Measurements from ENCODE around the gene AHRR.
A peak's percentile ranks its signal among the peaks of the same experiment; 100 is the strongest.

The AHRR gene

DNA sequence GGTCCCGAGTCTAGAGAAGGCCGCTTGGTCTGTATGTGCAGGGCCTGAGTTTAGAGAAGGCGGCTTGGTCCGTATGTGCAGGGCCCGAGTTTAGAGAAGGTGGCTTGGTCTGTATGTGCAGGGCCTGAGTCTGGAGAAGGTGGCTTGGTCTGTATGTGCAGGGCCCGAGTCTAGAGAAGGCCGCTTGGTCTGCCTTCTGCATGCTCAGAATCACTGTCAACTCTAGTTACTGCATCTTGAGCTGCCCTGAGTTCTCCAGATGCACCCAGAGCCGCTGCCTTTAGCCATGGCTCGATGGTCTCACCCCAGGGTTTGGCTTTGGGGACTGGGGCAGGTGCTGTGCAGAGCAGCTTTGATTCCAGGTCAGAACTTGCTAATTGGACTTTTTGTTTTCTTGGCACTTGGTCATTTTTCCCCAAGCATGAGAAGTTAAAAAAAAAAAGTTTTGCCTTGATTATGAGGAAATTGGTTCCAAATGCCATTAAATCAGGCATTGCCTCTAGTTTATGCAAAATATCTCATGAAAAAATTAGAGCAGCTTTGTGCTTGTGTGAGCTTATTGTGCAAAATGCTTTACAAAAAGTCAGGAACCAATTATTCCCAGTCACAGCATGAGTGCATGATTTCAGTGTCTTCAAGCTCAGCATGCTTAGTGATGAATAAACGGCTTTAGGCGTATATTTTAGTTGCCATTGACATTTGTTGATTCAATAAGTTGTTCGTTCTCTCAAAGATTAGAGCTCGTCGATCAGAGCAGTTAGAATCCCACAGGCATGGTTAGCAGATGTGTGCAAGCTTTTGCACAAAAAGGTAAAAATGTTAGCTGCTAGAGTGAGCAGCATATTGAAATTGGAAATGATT is 96.0 kb downstream of the AHRR start:
- peak; percentile 57 for DNase-seq

DNA sequence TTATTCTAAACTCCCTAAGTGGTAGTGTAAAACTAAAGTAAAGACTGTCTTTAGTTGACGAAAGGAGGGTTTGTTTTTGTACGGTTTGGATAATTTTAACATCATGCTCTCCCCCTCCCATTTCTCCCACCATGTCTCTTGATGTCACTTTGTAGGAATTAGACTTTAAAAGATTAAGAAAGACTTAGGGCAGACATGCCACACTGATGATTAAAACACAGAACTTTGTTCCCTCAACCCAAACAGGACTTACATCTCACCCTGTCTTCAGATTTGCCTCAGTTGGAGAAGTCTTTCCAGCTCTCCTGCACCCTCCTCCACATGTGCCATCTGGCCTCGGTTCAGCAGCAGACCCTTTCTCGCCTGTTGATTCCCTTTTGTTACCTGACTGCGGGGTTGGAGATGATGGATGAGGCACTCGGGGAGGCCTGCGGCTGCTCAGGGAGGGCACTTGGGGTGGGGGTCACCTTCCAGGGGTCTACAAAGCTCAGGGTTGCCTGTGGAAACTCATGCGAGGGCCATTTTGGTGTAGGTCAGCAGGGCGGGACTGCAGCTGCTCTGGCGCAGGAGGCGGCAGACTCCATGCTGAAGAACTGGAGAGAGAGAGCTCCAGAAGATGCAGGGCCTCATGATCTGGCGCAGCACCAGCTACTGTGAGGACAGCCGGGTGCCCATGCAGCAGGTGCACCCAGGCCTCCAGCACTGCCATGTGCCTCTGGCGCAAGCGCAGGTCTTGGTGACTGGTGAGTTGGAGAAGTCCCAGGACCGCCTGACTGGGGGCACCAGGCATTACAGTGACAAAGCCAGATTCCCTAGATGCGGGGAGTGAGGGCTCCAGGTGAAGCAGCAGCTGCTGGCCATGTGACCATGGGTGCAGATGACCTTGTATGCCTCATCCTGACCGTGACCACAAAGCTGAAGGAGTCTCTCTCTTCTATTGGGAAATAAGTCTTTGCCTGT is 96.9 kb downstream of the AHRR start:
- peak; percentile 51 for DNase-seq

DNA sequence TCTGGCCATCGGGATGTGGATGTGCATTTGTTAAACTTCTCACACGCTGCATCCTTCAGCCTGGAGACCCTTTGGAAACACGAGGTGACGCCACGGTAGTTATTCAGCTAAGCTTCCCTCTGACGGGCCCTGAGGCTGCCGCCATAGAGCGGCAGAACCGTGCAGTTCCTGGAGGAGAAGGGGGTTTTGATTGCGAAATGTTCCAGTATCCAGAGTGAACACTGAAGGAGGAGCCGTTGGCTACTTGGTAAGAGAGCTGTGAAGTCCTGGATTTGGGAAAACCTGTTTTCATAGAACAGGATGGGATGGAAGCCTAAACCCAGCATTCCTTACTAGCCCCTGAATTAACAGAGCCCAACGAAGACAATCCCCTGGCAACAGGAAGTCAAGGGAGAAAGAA is 98.5 kb downstream of the AHRR start:
- peak; percentile 36 for DNase-seq

DNA sequence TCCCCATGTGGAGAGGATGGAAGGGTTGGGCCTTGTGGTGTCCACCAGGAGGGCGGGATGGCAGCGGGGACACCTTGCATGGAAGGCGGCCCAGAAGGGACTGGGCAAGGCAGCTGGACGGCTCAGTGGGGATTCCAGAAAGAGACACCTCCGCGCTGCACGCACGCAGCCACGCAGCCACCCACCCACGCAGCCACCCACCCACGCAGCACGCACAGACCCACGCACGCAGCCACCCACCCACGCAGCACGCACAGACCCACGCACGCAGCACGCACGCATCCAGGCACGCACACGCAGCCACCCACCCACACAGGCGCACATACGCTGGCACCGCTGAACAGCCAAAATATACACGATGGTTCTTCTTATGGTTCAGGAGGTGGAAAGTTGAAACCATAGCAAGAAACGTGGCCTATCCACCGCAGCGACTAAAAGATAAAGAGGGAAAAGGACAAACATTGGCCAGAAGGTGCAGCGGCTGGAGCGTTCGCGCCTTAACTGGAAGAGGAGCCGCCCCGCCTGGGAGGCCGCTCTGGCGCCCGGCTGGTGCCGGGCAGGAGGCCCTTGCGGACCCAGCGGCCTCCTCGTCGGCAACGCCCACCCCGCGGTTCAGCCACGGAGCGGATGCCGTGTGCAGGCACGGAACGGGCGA is 99.2 kb downstream of the AHRR start:
- DNase-seq: peak; percentile 61

DNA sequence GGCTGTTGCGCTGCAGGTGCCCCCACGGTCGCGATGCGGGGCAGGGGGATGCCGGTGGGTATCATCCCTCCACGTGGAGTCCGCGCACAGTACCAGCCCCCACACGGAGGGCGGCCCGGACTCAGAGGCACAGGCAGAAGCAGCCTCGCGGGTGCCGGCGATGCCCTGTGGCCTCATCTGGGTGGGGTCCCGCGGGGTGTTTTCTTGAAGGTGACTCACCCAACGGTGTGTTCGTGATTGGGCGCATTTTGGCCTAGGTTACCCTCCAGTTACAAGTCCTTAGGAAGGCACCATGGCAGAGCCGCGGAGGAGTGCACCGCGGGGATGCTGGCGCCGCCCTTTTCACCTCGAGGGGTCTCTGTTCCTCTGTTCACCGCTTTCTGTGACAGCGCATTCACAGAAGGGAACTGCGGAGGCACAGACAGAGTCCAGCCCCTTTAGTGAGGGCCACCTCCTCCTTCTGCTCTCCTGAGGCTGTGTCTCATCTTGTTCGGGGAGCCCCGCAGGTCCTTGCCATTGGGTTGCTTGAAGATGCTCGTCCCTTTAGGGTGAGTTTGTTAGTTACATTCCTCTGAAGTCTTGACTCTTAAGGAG is 99.9 kb downstream of the AHRR start:
- DNase-seq: peak; percentile 58

DNA sequence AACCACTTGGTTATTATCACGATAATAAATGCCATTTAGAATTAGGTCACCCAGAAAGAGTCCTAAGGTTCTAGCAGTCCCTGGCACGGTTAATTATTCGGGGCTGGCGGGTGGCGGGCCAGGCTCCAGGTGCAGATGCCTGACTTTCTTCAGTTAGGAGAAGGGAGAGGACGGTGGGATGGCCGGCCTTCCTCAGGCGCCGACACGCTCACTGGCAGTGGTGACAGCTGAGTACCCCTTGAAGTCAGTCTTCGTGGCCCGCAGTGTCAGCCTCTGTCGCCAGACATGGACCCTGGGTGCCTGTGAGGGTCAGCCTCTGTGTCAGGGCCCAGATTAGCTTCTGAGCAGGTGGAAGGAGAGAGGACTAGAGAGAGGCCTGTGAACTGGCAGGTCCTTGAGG is 100.4 kb downstream of the AHRR start:
- peak; percentile 58 for DNase-seq

DNA sequence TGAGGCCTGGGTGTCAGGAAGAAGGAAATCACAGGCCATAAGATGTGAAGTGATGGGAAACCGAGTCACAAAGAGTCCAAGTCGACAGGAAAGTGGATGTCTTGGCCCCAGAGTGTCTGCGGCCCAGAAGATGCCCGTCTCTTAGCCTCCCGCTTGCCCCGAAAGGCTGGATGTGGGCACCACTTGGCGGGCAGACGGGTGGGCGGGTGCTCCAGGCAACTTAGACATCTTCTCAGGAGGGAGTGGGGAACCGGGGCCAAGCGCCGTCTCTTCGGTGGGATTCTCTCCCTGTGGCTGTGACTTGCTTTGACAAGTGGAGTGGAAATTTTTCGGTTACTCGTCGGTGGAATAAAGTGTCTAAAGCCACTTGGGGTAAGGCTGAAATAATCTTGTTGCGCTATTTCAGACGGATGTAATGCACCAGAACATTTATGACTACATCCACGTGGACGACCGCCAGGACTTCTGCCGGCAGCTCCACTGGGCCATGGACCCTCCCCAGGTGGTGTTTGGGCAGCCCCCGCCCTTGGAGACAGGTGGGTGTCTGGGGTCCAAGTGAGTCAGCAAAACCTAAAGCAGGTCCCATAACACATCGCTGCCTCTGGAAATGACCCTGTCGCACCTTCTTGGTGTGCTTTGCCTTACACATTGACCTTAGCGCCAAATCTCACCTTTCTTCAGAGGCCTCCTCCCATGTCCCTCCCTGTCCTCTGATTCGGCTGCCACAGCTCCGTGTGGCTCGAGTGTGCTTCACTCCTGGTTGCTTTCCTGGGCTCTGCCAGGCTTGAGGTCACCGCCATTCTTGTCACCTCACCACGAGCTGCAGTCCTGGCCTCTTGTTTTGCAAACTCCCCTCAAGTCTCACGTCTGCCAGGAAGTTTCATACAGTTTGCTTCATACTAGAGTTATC is 101.1 kb downstream of the AHRR start:
- DNase-seq: peak; percentile 58

DNA sequence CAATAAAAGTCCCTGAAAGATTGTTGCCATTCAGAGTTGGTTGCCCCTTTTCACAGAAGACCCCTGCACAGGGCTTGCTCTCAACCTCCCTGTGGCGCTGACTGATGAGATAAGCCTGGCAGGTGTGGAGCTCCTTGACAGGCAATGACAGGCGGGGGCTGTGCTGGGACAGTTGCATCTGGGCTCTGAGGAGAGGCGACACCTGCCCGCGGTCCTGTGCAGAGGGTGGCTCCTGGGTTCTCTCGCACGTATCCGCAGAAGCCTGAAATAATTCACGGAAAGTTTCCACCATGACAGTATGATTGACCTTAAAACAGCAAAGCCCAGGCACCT is 101.7 kb downstream of the AHRR start:
- peak; percentile 59 for DNase-seq

DNA sequence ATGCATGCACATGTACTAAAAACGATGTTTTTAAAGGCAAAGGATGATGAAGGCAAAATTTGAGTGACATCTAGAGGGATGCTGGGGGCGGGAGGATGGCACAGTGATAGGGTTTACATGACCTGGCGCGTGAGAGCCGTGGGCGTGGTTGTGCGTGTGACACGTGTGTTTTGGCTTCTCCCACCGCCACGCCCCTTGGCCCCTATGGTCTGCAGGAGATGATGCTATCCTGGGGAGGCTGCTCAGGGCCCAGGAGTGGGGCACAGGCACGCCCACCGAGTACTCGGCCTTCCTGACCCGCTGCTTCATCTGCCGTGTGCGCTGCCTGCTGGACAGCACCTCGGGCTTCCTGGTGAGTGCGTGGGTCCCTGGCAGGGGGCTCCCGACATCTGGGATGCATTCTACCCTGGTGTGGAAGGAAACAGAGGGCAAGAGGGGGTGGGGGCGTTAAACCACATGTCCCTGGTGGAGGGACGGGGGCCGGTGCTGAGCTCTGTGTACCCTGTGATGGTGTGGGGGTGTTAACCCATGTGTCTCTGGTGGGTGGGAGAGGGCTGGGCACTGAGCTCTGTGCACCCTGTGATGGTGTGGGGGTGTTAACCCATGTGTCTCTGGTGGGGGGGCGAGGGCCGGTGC is 102.2 kb downstream of the AHRR start:
- DNase-seq: peak; percentile 65

DNA sequence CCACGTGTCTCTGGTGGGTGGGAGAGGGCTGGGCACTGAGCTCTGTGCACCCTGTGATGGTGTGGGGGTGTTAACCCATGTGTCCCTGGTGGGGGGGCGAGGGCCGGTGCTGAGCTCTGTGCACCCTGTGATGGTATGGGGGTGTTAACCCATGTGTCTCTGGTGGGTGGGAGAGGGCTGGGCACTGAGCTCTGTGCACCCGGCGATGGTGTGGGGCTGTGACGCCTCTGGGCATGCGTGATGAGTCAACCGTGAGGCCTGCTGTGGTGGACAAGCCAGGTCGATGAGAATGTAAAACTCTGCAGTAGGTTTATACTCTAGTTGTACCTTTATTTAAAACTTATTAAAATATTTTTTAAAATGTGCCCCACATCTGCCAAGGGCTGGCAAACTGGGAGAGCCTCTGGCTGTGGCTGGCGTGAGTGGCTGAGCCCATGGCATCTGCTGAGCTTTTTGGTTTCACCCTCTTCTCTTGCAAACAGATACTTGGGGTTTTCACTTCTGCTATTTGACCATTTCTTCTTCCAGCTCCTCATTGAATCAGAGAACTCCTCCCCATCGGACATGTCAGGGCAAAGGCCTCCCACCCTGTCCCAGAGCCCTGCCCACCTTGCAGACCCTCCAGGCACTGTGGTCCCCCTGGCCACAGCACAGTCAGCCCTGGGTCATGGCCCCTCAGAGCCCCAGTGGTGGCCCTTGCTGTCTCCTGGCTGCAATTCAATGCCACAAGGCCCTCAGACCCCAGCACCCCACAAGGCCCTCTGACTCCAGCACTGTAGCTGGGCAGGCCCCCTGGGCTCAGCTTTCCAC is 103.0 kb downstream of the AHRR start:
- peak; percentile 58 for DNase-seq

DNA sequence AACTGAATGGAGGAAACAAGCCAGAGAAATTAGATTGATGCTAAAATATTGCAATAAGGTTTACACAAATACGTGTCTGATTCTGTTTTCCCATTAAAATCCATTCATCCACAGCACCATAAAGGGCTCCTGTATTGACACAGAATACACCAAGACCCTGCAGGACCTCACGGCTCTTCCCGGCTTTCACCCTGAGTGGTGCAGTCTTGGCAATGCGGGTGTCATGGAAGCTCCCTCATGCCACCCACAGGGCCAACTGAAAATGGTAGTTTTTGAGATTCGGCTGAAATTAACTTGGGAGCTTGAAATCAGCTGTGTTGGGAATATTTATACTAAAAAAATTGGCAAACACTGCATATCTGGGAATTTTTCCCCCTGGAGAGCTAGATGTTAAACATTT is 104.2 kb downstream of the AHRR start:
- peak; percentile 63 for DNase-seq

DNA sequence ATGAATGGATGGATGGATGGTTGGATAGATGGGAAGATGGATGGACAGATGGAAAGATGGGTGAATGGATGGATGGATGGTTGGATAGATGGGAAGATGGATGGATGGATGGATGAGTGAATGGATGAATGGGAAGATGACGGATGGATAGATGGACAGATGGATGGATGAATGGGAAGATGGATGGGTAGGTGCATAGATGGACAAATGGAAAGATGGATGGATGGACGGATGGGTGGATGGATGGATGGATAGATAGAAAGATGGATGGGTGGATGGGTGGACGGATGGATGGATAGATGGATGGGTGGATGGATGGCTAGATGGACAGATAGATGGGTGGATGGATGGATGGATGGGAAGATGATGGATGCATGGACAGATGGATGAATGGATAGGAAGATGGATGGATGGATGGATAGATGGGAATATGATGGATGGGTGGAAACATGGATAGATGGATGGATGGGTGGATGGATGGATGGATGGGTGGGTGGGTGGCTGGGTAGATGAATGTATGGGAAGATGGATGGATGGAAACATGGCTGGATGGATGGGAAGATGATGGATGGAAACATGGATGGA is 105.0 kb downstream of the AHRR start:
- DNase-seq: no peak

DNA sequence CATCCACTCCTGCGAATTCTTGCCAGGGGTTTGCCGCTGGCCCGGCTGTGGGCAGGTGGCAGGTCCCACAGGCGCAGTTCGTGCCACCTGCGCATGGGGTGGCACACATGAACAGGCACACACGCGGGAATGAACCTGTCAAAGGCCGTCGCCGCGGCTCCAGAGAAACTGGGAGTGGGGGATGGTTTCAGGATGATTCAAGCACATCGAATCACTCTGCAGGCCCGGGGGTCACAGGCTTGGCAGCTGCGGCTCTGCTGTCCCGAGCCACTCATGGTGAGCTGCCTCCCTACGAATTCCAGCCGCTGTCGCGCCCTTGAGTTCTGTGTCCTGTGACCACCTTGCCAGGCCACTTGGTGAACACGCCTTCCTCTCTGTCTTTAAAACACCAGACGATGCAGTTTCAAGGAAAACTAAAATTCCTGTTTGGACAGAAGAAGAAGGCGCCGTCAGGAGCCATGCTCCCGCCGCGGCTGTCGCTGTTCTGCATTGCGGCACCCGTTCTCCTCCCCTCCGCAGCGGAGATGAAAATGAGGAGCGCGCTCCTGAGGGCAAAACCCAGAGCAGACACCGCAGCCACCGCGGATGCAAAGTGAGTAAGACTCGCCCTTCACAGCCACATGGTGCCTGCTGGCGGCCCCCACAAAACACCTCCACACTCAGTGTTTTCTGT is 106.0 kb downstream of the AHRR start:
- DNase-seq: peak; percentile 55

DNA sequence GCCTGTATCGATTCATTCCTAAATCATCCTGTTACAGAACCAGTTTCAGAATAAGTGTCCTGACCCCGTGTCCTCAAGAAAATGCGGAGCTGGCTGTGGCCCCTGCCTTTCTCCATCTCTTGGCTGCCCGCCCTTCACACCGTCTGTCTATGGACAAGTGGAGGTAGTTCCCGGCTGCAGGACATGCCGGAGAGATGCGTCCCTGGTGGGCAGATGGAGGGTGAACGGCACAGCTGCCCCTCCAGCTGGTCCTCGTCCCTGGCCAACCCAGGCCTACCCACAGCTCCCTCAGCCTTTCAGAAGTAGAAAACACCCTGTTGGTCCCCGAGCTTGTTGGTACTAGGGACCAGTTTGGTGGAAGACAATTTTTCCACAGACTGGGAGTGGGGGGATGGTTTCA is 106.7 kb downstream of the AHRR start:
- peak; percentile 24 for DNase-seq

DNA sequence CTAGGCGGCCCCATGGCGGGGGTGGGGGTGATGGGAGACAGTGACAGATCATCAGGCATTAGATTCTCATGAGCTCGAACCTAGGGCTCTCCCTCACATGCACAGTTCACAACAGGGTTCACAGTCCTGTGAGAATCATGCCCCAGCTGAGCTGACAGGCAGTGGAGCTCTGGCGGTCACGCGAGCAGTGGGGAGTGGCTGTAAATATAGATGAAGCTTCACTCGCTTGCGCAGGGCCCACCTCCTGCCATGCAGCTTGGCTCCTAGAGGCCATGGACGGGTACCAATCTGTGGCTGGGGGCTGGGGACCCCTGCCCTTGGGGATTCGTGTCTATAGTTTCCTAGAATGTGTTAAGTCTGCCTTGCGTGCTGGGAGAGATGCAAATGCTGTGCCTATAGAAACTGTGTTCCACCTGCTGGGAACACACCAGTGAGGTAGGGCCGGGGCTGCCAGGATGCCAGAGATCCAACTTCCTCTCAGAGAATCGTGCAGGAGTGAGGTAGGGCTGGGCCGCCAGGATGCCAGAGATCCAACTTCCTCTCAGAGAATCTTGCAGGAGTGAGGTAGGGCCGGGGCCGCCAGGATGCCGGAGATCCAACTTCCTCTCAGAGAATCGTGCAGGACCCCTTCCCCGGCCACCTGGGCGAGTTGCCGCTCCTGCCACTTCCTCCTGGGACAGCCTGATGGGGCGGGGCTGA is 107.4 kb downstream of the AHRR start:
- peak; percentile 57 for DNase-seq

DNA sequence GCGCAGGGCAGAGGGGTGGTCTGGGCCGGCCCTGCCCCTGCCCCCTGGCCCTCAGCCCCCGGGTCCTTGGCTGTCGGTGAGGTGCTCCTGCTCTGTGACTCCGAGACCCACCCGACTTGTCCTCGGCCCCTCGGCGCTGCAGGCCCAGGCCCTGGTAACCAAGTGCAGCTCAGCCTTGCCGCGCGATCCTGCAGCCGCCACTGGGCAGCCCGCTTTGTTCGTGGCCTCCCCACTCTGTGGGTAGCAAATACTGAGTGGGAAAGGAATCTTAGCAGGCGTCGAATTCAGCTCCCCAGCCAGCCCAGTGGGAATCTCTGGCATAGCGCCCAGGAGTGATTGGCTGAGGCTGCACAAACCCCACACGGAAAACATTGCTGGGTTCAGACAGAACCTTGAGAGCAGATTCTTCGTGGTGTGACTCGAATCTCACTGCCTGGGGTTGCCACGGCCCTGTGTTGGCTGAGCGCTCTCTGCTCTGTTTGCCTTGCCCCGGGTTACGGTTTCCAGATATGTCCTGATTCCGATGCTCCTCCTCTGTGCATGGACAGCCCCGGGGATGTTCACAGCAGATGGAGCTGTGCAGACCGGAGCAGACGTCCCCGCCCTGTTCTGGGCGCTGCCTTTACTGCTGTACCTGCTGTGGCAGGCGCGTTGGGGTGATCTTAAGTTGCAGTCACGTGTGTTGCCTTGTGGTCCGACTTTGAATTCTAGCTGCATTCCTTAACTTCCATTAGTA is 108.1 kb downstream of the AHRR start:
- peak; percentile 62 for DNase-seq

DNA sequence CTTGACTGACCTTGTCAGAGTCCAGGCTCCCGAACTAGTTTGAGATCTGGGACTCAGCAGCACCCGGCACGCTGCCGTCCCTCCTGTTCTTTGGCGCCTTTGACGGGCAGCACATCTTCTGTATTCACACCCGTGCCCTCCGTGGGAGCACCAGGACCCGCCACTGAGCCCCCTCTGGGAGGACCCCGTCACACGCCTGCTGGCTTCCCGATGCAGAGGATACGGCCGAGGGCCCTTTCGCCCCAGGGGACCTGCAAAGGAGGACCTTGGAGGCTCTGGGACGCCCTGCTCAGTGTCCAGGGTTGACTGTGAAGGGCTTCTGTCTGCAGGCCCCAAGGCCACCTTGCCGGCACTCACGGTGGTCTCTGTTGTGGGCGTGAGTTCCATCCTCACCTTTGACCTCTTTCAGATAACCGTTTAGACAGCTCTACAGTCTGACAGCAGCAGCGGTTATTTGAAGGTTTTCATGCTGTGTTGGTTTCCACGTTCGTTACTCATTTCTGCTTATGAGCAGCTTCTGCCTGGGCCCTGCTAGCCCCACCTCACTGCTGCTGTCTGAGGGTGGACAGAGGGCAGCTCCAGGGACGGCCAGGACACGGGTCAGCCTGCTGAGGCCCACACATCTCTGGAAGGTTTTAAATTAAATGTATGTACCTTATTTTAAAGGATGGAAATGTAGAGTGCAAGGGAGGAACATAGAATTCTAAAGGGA is 108.9 kb downstream of the AHRR start:
- peak; percentile 56 for DNase-seq

All from activated effector memory CD4-positive, alpha-beta T cell treated with anti-CD3 and anti-CD28 coated beads, Interleukin-2, amount 50 U/mL, for 16 hours (primary cell).